K562 (cell line): ENCODE data around the gene MT1A. TPM values are rescaled to one million over a fixed set of nuclear protein-coding genes. Genes with fewer than 3 reads are reported as not detected.
A peak's percentile ranks its signal among the peaks of the same experiment; 100 is the strongest.

ENCODE experiments used
- MAX ChIP-seq: sonication (generic); formaldehyde crosslinking; IDR thresholded peaks from 2 replicates; pipeline ENCODE4 v1.9.0; 2022; ENCODE audit warnings: mild to moderate bottlenecking, missing genetic modification reagents
- MGA ChIP-seq: fragments of 450-650 bp; IDR thresholded peaks from 2 replicates; pipeline ENCODE4 v1.6.1; 2016; ENCODE audit warnings: mild to moderate bottlenecking, moderate library complexity
- NFE2 ChIP-seq: IDR thresholded peaks from 2 replicates; pipeline ENCODE4 v1.6.1; 2014; ENCODE audit warnings: antibody characterized with exemption, low read depth
- ZBTB2 ChIP-seq: fragments of 450-650 bp; IDR thresholded peaks from 2 replicates; pipeline ENCODE4 v1.6.1; 2016; ENCODE audit warnings: antibody characterized with exemption
- polyA plus RNA-seq, 8 experiments: library from polyadenylated mRNA; depleted of rRNA in 4 of 8; stranded (reverse) in 5 of 8; unstranded in 3 of 8; fragments of >200 nt; fragmentation: Nextera tagmentation in 2 of 8; fragmentation: Illumina TruSeq in 1 of 8; extraction: Ambion mirVana in 2 of 8; extraction: Trizol in 1 of 8; gene quantifications; 2 replicates each; pipeline versions ENCODE4 v1.2.1 to v1.2.3, GENCODE V29; 2011 to 2014; ENCODE audit warnings: inconsistent platforms in 1 of 8, missing spikeins in 1 of 8
- total RNA-seq, 7 experiments: library from RNA; depleted of rRNA in 6 of 7; stranded (reverse); fragments of >200 nt in 6 of 7; fragmentation: Illumina TruSeq in 2 of 7; extraction: Trizol in 2 of 7; gene quantifications; 2 replicates each; pipeline versions ENCODE4 v1.2.1 to v1.2.3, GENCODE V29; 2011 to 2021; ENCODE audit warnings: low replicate concordance in 1 of 7

The MT1A gene
- total and polyA plus RNA-seq, 9 of the 15 experiments (the other 6 are each of a cell fraction or from before 2014, with no cell fraction given): 0.23 TPM; not detected in 8

- peak; percentile 92 for TF ChIP-seq MGA
- TF ChIP-seq ZBTB2: 0 out of 2 replicates have a peak, but pooled peaks have one; percentile 30
- TF ChIP-seq MAX: peak; percentile 41; the same call in 1 of the 2 replicates
- TF ChIP-seq NFE2: no peak
Measured at GRCh38 chr16:56643080-56643778, 4.8 kb downstream of the MT1A start (continued).
